ENCODE results near the gene CACTIN. TPM values are rescaled to one million over a fixed set of nuclear protein-coding genes. Genes with fewer than 3 reads are reported as not detected.
"Not testable (repeated sequence)": the region's sequence is repeated elsewhere in the genome, so short reads cannot be mapped to it uniquely, and the experiment has no call there.

Gene CACTIN
- total RNA-seq, 2 experiments from 2014 or later, result 25.2 to 27.2 TPM

DNA sequence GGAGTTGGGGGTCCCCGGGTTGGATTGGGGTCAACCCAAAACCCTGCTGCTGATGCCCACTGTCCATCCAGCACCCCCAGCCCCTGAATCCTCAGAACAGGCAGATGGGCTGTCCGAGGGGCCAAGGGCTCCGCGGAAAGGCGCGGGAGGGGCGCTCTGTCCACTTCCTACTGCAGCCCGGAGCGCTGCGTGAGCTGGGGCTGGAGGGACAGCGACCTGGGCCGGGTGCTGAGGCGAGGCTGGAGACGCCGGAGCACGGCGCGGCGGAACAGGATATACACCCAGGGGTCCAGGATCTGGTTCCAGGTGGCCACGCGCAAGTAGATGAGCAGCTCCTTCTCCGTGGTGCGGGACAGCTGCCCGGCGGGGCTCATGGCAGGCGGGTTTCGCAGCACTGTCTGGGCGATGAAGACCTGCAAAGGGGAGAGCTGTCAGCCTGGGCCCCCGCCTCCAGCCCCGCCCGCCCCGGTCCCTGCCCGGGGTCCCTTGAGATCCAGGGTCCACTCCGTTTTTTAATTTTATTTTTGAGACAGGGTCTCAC is 31.0 kb downstream of the CACTIN start:
- POLR2A ChIA-PET, result no interaction called here
- no peak for DNase-seq
- Mint-ChIP-seq H3K4me3 (no peak overlapping the region), H3K27ac (no peak overlapping the region), H3K27me3 (no peaks in the 10 kb centered on the region), H3K36me3 (no peaks in the 10 kb centered on the region), H3K4me1 (ENCODE audit: low read depth) (no peaks in the 10 kb centered on the region), H3K9me3 (peaks cover 3% of the 10 kb centered on the region)
- intact Hi-C loops (cut with micrococcal nuclease), result no loop called here
- CTCF ChIA-PET, result no interaction called here

DNA sequence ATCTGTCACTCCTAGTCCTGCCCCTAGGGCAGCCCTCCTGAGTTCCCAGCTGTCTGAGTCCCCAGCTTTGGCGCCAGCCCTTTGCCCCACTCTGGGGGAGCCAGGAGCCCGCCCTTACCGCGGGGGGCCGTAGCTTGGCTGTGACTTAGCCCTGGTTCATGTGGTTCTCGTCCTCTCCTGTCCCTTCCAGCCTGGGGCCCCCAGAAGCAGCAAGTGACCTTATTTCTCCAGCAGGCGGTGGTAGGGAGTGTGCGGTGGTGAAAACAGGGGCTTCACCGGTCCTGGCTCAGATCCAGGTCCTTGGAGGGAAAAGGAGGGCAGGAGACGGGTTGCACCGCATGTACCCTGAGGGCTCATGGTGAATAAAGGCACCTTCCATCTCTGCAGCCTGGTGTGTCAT is 33.4 kb downstream of the CACTIN start:
- no peak overlapping the region for H3K27ac Mint-ChIP-seq
- intact Hi-C loops (cut with micrococcal nuclease), result no loop called here
- no peaks in the 10 kb centered on the region for H3K27me3 Mint-ChIP-seq
- DNase-seq, result no peak
- ChIA-PET POLR2A (interaction anchor here (0.6 kb wide), 1 partner anchor 187 kb away, joined by 3 read pairs; no protein-coding TSS in a partner anchor), CTCF (interaction anchor here (2.7 kb wide), 1 partner anchor 47 kb away, joined by 17 read pairs; no protein-coding TSS in a partner anchor)
- H3K4me3 Mint-ChIP-seq, result no peak overlapping the region
- H3K9me3 Mint-ChIP-seq, result peaks cover 3% of the 10 kb centered on the region
- no peaks in the 10 kb centered on the region for H3K36me3 Mint-ChIP-seq
- no peaks in the 10 kb centered on the region for H3K4me1 Mint-ChIP-seq (ENCODE audit: low read depth)

DNA sequence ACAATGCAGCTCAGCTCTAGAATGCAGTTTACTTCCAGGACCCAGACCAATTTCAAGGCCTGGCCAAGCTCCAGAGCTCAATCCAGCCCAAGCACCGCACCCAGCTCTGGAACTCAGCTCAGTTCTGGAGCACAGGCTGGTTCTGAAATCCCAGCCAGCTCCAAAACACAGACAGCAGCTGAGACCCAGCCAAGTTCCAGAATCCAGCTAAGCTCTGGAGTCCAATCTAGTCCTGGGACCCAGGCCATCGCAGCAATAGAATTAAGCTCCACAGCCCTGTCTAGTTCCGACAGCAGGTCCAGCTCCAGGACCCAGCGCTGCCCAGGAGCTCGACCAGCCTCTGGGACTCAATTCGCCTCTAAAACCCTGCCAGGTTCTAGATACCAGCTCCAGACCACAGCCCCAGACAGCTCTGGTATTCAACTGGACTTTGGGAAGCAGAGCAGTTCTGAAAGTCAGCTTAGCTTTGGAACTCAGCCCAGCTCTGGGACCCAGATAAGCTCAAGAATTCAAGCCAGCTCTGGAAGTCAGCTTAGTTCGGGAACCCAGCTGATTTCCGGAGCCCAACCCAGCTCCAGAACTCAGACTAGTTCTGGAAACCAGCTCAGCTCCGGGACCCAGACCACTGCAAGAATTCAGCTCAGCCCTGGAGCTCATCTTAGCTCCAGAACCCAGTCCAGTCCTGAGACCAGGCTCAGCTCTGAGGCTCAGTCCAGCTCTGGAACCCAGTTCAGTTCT is 34.5 kb downstream of the CACTIN start:
- Mint-ChIP-seq H3K4me3 (no peak overlapping the region), H3K27me3 (no peaks in the 10 kb centered on the region), H3K27ac (no peak overlapping the region), H3K9me3 (peaks cover 3% of the 10 kb centered on the region), H3K4me1 (ENCODE audit: low read depth) (no peaks in the 10 kb centered on the region), H3K36me3 (no peaks in the 10 kb centered on the region)
- intact Hi-C loops (cut with micrococcal nuclease), result no loop called here
- ChIA-PET POLR2A (no interaction called here), CTCF (interaction anchor here (0.8 to 2.7 kb wide), 6 partner anchors 17 to 548 kb away, joined by 3 to 17 read pairs (median 4); no protein-coding TSS in a partner anchor)
- DNase-seq, result no peak

DNA sequence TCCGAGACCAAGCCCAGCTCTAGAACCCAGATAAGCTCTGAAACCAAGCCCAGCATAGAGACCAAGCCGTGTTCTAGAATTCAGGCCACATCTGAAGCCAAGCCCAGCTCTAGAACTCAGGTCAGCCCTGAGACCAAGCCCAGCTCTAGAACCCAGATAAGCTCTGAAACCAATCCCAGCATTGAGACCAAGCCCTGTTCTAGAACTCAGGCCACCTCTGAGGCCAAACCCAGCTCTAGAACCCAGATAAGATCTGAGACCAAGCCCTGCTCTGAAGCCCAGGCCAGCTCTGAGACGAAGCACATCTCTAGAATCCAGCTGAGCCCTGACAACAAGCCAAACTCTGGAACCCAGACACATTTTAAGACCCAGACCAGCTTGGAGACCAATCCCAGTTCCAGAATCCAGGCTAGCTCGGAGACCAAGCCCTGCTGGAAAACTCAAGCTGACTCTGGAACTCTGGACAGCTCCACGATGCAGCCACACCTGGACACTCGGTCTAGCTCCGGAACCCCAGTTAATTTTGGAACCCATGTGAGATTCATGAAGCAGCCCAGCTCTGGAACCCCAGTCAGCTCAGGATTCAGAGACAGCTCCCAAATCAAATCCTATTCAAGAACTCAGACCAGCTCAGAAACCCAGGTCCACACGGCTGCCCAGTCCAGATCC is 35.5 kb downstream of the CACTIN start:
- Mint-ChIP-seq H3K4me1 (ENCODE audit: low read depth) (no peaks in the 10 kb centered on the region), H3K4me3 (no peak overlapping the region), H3K9me3 (peaks cover 3% of the 10 kb centered on the region), H3K27me3 (no peaks in the 10 kb centered on the region), H3K27ac (no peak overlapping the region), H3K36me3 (no peaks in the 10 kb centered on the region)
- ChIA-PET POLR2A (no interaction called here), CTCF (interaction anchor here (0.5 to 2.7 kb wide), 4 partner anchors 45 to 549 kb away, joined by 4 to 17 read pairs (median 6); no protein-coding TSS in a partner anchor)
- DNase-seq, result no peak
- intact Hi-C loops (cut with micrococcal nuclease), result no loop called here

DNA sequence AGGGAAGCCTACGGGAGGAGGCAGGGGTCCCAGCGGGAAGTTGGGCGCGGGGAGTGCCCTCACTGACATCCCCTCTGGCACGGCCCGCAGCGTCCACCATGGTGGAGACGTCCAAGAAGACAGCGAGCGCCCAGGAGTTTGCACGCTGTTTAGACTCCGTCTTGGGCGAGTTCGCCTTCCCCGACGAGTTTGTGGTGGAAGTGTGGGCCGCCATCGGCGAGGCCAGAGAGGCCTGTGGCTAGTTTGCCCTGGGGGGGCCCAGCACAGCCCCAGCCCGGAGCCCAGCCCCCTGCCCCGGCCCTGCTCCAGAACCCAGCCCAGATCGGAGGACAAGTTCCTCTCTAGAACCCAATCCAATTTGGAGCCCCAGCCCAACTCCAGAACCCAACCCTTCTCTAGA is 36.6 kb downstream of the CACTIN start:
- no peak for DNase-seq
- H3K27ac Mint-ChIP-seq, result no peak overlapping the region
- H3K27me3 Mint-ChIP-seq, result no peaks in the 10 kb centered on the region
- no peaks in the 10 kb centered on the region for H3K36me3 Mint-ChIP-seq
- CTCF ChIA-PET, result interaction anchor here (0.6 to 1.6 kb wide), 2 partner anchors 105 to 285 kb away, joined by 3 to 7 read pairs; no protein-coding TSS in a partner anchor
- H3K4me3 Mint-ChIP-seq, result no peak overlapping the region
- peaks cover 3% of the 10 kb centered on the region for H3K9me3 Mint-ChIP-seq
- POLR2A ChIA-PET, result no interaction called here
- no peaks in the 10 kb centered on the region for H3K4me1 Mint-ChIP-seq (ENCODE audit: low read depth)
- intact Hi-C loops (cut with micrococcal nuclease), result no loop called here

DNA sequence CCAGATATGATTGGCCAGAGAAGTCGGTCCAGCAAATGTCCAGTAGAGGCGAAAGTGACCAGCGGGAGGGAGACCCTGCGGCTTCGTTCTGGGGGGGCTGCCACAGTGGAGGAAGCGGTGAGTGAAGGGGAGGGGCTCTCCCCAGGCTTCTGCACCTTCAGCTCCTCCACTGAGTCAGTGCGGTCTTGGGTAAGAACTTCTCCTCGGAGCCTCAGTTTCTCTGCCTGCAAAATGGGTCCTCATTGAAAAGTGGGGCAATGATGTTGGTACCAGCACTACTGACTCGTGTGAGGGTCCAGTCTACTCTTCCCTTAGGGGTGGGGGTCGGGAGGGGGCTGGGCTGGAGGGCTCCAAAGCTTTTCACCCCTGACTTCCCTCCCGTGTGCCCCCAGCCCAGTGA is 37.2 kb downstream of the CACTIN start:
- ChIA-PET POLR2A (no interaction called here), CTCF (no interaction called here)
- no peaks in the 10 kb centered on the region for H3K4me1 Mint-ChIP-seq (ENCODE audit: low read depth)
- intact Hi-C loops (cut with micrococcal nuclease), result no loop called here
- no peaks in the 10 kb centered on the region for H3K27me3 Mint-ChIP-seq
- peaks cover 3% of the 10 kb centered on the region for H3K9me3 Mint-ChIP-seq
- no peak overlapping the region for H3K27ac Mint-ChIP-seq
- no peak for DNase-seq
- no peaks in the 10 kb centered on the region for H3K36me3 Mint-ChIP-seq
- H3K4me3 Mint-ChIP-seq, result no peak overlapping the region

DNA sequence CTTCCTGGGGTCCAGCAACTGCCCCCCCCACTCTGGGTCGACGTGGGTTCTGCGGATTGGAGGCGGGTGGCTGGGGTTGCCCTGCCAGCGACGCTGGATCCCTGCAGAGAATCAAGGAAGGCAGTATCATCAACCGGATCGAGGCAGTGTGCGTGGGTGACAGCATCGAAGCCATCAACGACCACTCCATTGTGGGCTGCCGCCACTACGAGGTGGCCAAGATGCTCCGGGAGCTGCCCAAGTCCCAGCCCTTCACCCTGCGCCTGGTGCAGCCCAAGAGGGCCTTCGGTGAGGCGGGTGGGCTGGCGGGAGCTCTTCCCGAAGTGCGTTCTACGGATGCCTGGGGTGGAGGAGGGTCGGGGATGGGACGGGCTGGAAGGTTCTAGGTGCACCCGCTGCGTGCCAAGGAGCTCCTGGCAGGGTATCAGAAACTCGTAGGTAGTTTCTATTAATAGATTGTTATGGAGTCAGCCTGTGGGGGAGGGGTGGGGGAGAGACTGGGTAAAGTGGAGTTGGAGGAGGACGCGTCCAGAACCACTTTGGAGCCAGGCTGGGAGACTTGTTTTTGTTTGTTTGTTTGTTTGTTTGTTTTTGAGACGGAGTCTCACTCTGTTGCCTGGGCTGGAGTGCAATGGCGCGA is 39.8 kb downstream of the CACTIN start:
- no peak overlapping the region for H3K27ac Mint-ChIP-seq
- no peaks in the 10 kb centered on the region for H3K27me3 Mint-ChIP-seq
- intact Hi-C loops (cut with micrococcal nuclease), result no loop called here
- H3K36me3 Mint-ChIP-seq, result no peaks in the 10 kb centered on the region
- DNase-seq, result no peak
- H3K4me1 Mint-ChIP-seq (ENCODE audit: low read depth), result no peaks in the 10 kb centered on the region
- peaks cover 3% of the 10 kb centered on the region for H3K9me3 Mint-ChIP-seq
- CTCF ChIA-PET, result interaction anchor here (1.1 to 1.8 kb wide), 4 partner anchors 30 to 119 kb away, joined by 3 to 5 read pairs (median 4); no protein-coding TSS in a partner anchor
- no peak overlapping the region for H3K4me3 Mint-ChIP-seq
- POLR2A ChIA-PET, result interaction anchor here (1.4 kb wide), 1 partner anchor 10 kb away, joined by 3 read pairs; no protein-coding TSS in a partner anchor

DNA sequence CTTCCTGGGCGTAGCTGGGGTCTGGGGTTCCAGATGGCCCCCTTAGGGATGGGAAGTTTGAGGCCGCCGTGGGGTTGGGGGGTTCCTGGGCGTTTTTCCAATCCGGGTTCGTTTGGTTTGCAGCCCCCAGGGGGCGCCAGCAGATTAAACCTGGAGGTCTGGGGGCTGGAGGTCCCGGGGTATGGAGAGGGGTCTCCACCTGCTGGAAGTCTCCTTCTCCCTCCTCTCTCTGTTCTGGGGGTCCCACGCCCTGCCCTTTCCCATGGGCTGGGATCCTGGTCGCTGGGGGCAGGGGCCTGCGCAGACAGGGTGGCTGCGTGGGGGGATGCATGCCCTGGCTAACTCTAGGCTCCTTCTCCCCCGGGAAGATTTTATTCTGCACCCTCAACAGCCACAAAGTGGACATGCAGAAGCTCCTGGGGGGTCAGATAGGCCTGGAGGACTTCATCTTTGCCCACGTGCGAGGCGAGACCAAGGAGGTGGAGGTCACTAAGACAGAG is 40.4 kb downstream of the CACTIN start:
- H3K9me3 Mint-ChIP-seq, result peaks cover 3% of the 10 kb centered on the region
- DNase-seq, result peak; percentile 41
- intact Hi-C loops (cut with micrococcal nuclease), result no loop called here
- no peaks in the 10 kb centered on the region for H3K4me1 Mint-ChIP-seq (ENCODE audit: low read depth)
- H3K4me3 Mint-ChIP-seq, result no peak overlapping the region
- H3K27me3 Mint-ChIP-seq, result no peaks in the 10 kb centered on the region
- ChIA-PET POLR2A (interaction anchor here (1.4 kb wide), 1 partner anchor 10 kb away, joined by 3 read pairs; no protein-coding TSS in a partner anchor), CTCF (interaction anchor here (1.0 to 1.8 kb wide), 7 partner anchors 23 to 202 kb away, joined by 3 to 7 read pairs (median 4); no protein-coding TSS in a partner anchor)
- H3K36me3 Mint-ChIP-seq, result no peaks in the 10 kb centered on the region
- no peak overlapping the region for H3K27ac Mint-ChIP-seq

DNA sequence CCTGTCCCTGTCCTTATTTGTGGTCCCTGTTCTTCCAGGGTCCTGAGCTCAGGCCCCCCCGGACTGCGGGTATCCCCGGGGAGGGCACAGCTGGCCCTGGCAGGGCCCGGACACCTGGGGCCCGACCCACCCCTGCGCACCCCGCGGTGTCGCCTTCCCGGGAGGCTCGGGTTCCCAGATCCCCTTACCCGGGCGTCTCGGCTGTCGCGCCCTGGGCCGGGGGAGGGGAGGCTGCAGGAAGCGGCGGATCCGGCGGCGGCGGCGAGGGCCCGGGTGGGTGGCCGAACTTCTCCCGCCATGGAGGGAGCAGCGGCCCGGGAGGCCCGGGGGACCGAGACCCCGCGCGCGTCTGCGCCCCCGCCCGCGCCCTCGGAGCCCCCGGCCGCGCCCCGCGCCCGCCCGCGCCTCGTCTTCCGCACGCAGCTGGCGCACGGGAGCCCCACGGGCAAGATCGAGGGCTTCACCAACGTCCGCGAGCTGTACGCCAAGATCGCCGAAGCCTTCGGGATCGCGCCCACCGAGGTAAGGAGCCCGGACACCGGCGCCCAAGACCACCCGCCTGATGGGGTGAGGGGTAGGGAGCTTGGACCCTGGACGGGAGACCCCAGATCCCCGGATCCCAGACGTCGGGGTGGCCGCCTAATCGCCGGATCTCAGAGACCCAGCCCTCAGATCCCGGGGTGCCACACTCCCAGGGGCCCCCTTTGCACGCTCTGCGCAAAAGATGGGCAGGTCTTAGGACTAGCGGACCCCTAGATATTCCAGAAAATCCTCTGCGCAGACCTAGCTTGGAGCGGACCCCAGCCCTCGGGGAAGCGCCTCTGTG is 41.1 kb downstream of the CACTIN start, which contains the start of gene GIPC3:
GIPC3 (plus strand) TSS at position 178 of the 826 bp plus-strand sequence; CDS start at position 298, 120 bp downstream.
- no peaks in the 10 kb centered on the region for H3K4me1 Mint-ChIP-seq (ENCODE audit: low read depth)
- H3K27ac Mint-ChIP-seq, result no peak within 1 kb of the TSS
- no peaks in the 10 kb centered on the region for H3K27me3 Mint-ChIP-seq
- intact Hi-C loops (cut with micrococcal nuclease), result no loop called here
- no peak for DNase-seq
- no peaks in the 10 kb centered on the region for H3K9me3 Mint-ChIP-seq
- no peak within 1 kb of the TSS for H3K4me3 Mint-ChIP-seq
- H3K36me3 Mint-ChIP-seq, result no peaks in the 10 kb centered on the region
- POLR2A ChIA-PET, result interaction anchor here (1.4 kb wide), 1 partner anchor 9 kb away, joined by 3 read pairs; no protein-coding TSS in a partner anchor
- CTCF ChIA-PET, result interaction anchor here (0.8 to 1.8 kb wide), 10 partner anchors 22 to 202 kb away, joined by 3 to 7 read pairs (median 4); no protein-coding TSS in a partner anchor

DNA sequence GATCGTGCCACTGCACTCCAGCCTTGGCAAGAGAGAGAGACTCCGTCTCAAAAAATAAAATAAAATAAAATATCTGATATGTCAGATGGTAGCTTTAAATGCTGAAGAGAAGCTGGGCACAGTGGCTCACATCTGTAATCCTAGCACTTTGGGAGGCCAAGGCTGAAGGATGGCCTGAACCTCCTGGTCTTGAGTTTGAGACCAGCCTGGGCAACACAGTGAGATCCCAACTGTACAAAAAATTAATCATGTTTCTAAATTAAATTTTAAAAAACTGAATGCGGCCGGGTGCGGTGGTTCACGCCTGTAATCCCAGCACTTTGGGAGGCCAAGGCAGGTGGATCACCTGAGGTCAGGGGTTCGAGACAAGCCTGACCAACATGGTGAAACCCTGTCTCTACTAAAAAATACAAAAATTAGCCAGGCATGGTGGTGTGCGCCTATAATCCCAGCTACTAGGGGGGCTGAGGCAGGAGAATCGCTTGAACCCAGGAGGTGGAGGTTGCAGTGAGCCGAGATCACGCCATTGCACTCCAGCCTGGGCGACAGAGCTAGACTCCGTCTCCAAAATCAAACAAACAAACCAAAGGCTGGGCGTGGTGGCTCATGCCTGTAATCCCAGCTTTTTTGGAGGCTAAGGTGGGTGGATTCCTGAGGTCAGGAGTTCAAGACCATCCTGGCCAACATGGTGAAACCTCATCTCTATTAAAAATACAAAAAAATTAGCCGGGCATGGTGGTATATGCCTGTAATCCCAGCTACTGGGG is 42.4 kb downstream of the CACTIN start:
- H3K27ac Mint-ChIP-seq; H3K36me3 Mint-ChIP-seq; DNase-seq; H3K27me3 Mint-ChIP-seq; H3K4me1 Mint-ChIP-seq (ENCODE audit: low read depth); H3K9me3 Mint-ChIP-seq; H3K4me3 Mint-ChIP-seq; POLR2A ChIA-PET; intact Hi-C loops (cut with micrococcal nuclease): not testable (repeated sequence)
- CTCF ChIA-PET, result interaction anchor here (0.8 to 1.6 kb wide), 3 partner anchors 30 to 36 kb away, joined by 3 to 7 read pairs (median 3); no protein-coding TSS in a partner anchor

Data from activated CD4-positive, alpha-beta memory T cell treated with anti-CD3 and anti-CD28 coated beads for 36 hours (primary cell).